GM12878 (cell line): ENCODE results near the gene KLK8. TPM values are rescaled to one million over a fixed set of nuclear protein-coding genes. Genes with fewer than 3 reads are reported as not detected.

ENCODE experiments used
- ATAC-seq: fragments of 200-7000 bp; cut with Tn5 transposase; 3 replicates; pipeline ENCODE4 v1.9.1; 2020; ENCODE audit warnings: mild to moderate bottlenecking, moderate library complexity
- BruUV-seq: library from RNA; stranded (reverse); fragments of 400-500 nt; replicated peaks from 2 replicates; lab custom pipeline; 2021; lab: Mats Ljungman, UMichigan
- CTCF ChIA-PET: fragments of 300-600 bp; sonication (Branson Sonifier 250); formaldehyde crosslinking; extraction: SDS; loops from one replicate; lab custom pipeline; 2021; ENCODE audit warnings: inconsistent platforms; lab: Yijun Ruan, JAX
- POLR2A ChIA-PET: fragments of 350-600 bp; formaldehyde crosslinking; extraction: SDS; loops from one replicate; lab custom pipeline; 2021; ENCODE audit warnings: inconsistent platforms; lab: Charles Lee
- RAD21 ChIA-PET: fragments of 300-600 bp; sonication (Branson Sonifier 250); formaldehyde crosslinking; loops from one replicate; lab custom pipeline; 2023; ENCODE audit warnings: antibody characterized with exemption; ENCODE audit not compliant: unreplicated experiment; lab: Charles Lee
- SMC1A ChIA-PET: fragments of 300-600 bp; sonication (Branson Sonifier 250); formaldehyde crosslinking; loops from one replicate; lab custom pipeline; 2023; ENCODE audit not compliant: unreplicated experiment, uncharacterized antibody; lab: Charles Lee
- DNase-seq: peaks from one replicate; pipeline ENCODE4 v3.0.0-alpha.2; 2011; ENCODE audit warnings: low read depth, low spot score
- FAIRE-seq: peaks from 3 replicates; lab custom pipeline; 2011; peaks lifted over from hg19 to GRCh38; lab: Jason Lieb, UNC
- H2AFZ ChIP-seq: 2 replicates; pipeline ENCODE4 v1.6.0; 2011; ENCODE audit warnings: low read depth, low read length, control low read depth; ENCODE audit not compliant: control insufficient read depth
- H3K27ac ChIP-seq: 2 replicates; pipeline ENCODE4 v1.5.1; 2011; ENCODE audit warnings: control low read depth; ENCODE audit not compliant: control insufficient read depth, insufficient read depth
- H3K27me3 ChIP-seq, 2 experiments: replicated peaks in 1 of 2; 2 replicates each; pipeline versions ENCODE4 v1.6.0 to v1.6.1; 2011; ENCODE audit warnings: low read length in 1 of 2; ENCODE audit not compliant: control insufficient read depth in 2 of 2, insufficient read depth in 2 of 2
- H3K36me3 ChIP-seq, 2 experiments: 2 replicates each; pipeline ENCODE4 v1.5.1; 2011; ENCODE audit warnings: low read length in 1 of 2; ENCODE audit not compliant: control insufficient read depth in 2 of 2, insufficient read depth in 2 of 2
- H3K4me1 ChIP-seq: 2 replicates; pipeline ENCODE4 v1.6.1; 2011; ENCODE audit warnings: mild to moderate bottlenecking, low read length, moderate library complexity, mixed read lengths; ENCODE audit not compliant: control insufficient read depth, insufficient read depth
- H3K4me2 ChIP-seq: 2 replicates; pipeline ENCODE4 v1.6.0; 2011; ENCODE audit warnings: control low read depth; ENCODE audit not compliant: control insufficient read depth, insufficient read depth
- H3K4me3 ChIP-seq: fragments of 200-600 bp; sonication (generic); 2 replicates; pipeline ENCODE4 v1.5.1; 2016
- H3K79me2 ChIP-seq: 2 replicates; pipeline ENCODE4 v1.6.0; 2011; ENCODE audit warnings: low read length; ENCODE audit not compliant: control insufficient read depth, insufficient read depth
- H3K9ac ChIP-seq: 2 replicates; pipeline ENCODE4 v1.8.0; 2011; ENCODE audit warnings: low read length, control low read depth, mixed read lengths; ENCODE audit not compliant: control insufficient read depth, insufficient read depth
- H3K9me3 ChIP-seq: replicated peaks from 3 replicates; pipeline ENCODE4 v1.5.1; 2011; ENCODE audit warnings: mild to moderate bottlenecking, low read length; ENCODE audit not compliant: control insufficient read depth, insufficient read depth
- H4K20me1 ChIP-seq: 2 replicates; pipeline ENCODE4 v1.6.0; 2011; ENCODE audit not compliant: control insufficient read depth, insufficient read depth
- ASH2L ChIP-seq: fragments of 300-600, 200-600 bp; sonication (generic); IDR thresholded peaks from 2 replicates; pipeline ENCODE4 v1.6.1; 2017; ENCODE audit warnings: low read depth, mild to moderate bottlenecking, borderline replicate concordance
- CTCF ChIP-seq, 3 experiments: IDR thresholded peaks in 2 of 3; conservative IDR thresholded peaks in 1 of 3; 2 replicates each; pipeline ENCODE4 v1.5.1; 2011; ENCODE audit warnings: low read depth in 3 of 3, low read length in 3 of 3, mild to moderate bottlenecking in 3 of 3, control low read depth in 2 of 3, moderate library complexity in 2 of 3, inconsistent platforms in 1 of 3, mixed read lengths in 1 of 3; ENCODE audit not compliant: control insufficient read depth in 2 of 3, insufficient read depth in 1 of 3; ENCODE audit errors: extremely low read depth in 1 of 3
- EP300 ChIP-seq, 2 experiments: fragments of 150-350 bp in 1 of 2; IDR thresholded peaks; 2 replicates each; pipeline ENCODE4 v1.6.1; 2011 to 2012; ENCODE audit warnings: low read depth in 2 of 2, low read length in 2 of 2, borderline replicate concordance in 1 of 2, improper control_type of control experiment in 1 of 2, inconsistent platforms in 1 of 2; ENCODE audit not compliant: control insufficient read depth in 1 of 2
- IRF3 ChIP-seq: fragments of 450-650 bp; IDR thresholded peaks from 2 replicates; pipeline ENCODE4 v1.6.1; 2014; ENCODE audit warnings: mild to moderate bottlenecking
- MYC ChIP-seq: IDR thresholded peaks from 2 replicates; pipeline ENCODE4 v1.6.1; 2011; ENCODE audit warnings: mild to moderate bottlenecking, low read length, moderate library complexity, inconsistent platforms; ENCODE audit not compliant: insufficient read depth, insufficient replicate concordance, insufficient read length, severe bottlenecking
- NBN ChIP-seq: fragments of 450-650 bp; IDR thresholded peaks from 2 replicates; pipeline ENCODE4 v1.6.1; 2016
- PAX5 ChIP-seq: IDR thresholded peaks from 2 replicates; pipeline ENCODE4 v1.6.1; 2011; ENCODE audit warnings: low read depth, low read length, borderline replicate concordance
- PML ChIP-seq: IDR thresholded peaks from 2 replicates; pipeline ENCODE4 v1.6.1; 2012; ENCODE audit warnings: low read length, inconsistent platforms
- RAD21 ChIP-seq: IDR thresholded peaks from 2 replicates; pipeline ENCODE4 v1.6.1; 2011; ENCODE audit warnings: mild to moderate bottlenecking, low read depth, low read length, moderate library complexity; ENCODE audit not compliant: insufficient read depth
- RUNX3 ChIP-seq: IDR thresholded peaks from 2 replicates; pipeline ENCODE4 v1.6.1; 2012; ENCODE audit warnings: low read length, inconsistent platforms
- SMC3 ChIP-seq: IDR thresholded peaks from 2 replicates; pipeline ENCODE4 v1.6.1; 2011; ENCODE audit warnings: low read length, improper control_type of control experiment, borderline replicate concordance
- WGBS: methylation state at CpG from one replicate; pipeline ENCODE4 v1.1.6; 2016; ENCODE audit warnings: low lambda C conversion rate; ENCODE audit not compliant: insufficient replicate concordance, insufficient coverage; ENCODE audit errors: missing lambda C conversion rate; 5-methylcytosine and 5-hydroxymethylcytosine counted together
- in situ Hi-C: fragments of 300-500 bp; cut with MboI; formaldehyde crosslinking; loops from 9 replicates; pipeline ENCODE4 v1.14.3; 2018; ENCODE audit warnings: mixed read lengths
- intact Hi-C: fragments of 100-400 bp; cut with micrococcal nuclease; formaldehyde crosslinking; loops from one replicate; pipeline ENCODE4 v1.14.2; 2022; ENCODE audit not compliant: unreplicated experiment
- polyA plus RNA-seq, 11 experiments: library from polyadenylated mRNA; depleted of rRNA in 4 of 11; unstranded in 6 of 11; stranded (reverse) in 5 of 11; fragments of >200 nt; fragmentation: Nextera tagmentation in 4 of 11; fragmentation: Illumina TruSeq in 1 of 11; extraction: Ambion mirVana in 4 of 11; extraction: Trizol in 1 of 11; gene quantifications; 1 replicate in 1 of 11; 2 replicates in 10 of 11; pipeline versions ENCODE4 v1.2.1 to v1.2.3, GENCODE V29; 2011 to 2016; ENCODE audit warnings: inconsistent platforms in 2 of 11, missing spikeins in 2 of 11, low read depth in 1 of 11
- total RNA-seq, 4 experiments: library from RNA; depleted of rRNA in 3 of 4; stranded (reverse); fragments of >200 nt in 3 of 4; fragmentation: Illumina TruSeq in 1 of 4; extraction: Trizol in 1 of 4; gene quantifications; 2 replicates each; pipeline versions ENCODE4 v1.2.1 to v1.2.3, GENCODE V29; 2013 to 2021

Gene KLK8
- total and polyA plus RNA-seq, 10 of the 15 experiments (the other 5 are each of a cell fraction or from before 2014, with no cell fraction given): not detected

- TF ChIP-seq IRF3 (no peak), NBN (no peak)
Measured at GRCh38 chr19:51022526-51022925, 21.1 kb upstream of the KLK8 start (continued).

- CTCF ChIA-PET: interaction anchor here (0.7 to 1.9 kb wide), 6 partner anchors 41 to 238 kb away, joined by 3 to 17 read pairs (median 4); no protein-coding TSS in a partner anchor
- no peak overlapping the region for H2AFZ ChIP-seq
- no TSS peak for BruUV-seq
- intact Hi-C loops: no loop called here
- POLR2A ChIA-PET: interaction anchor here (0.6 kb wide), 1 partner anchor 13 kb away, joined by 6 read pairs; no protein-coding TSS in a partner anchor
- H3K27ac ChIP-seq: no peak overlapping the region
- H4K20me1 ChIP-seq: no peaks in the 10 kb centered on the region
- in situ Hi-C loops: no loop called here
- no peaks in the 10 kb centered on the region for H3K79me2 ChIP-seq
- ATAC-seq: peak; percentile 49
- SMC1A ChIA-PET: no interaction called here
- DNase-seq: no peak
- RAD21 ChIA-PET: interaction anchor here (0.5 to 1.4 kb wide), 2 partner anchors 75 to 98 kb away, joined by 3 to 4 read pairs; no protein-coding TSS in a partner anchor
- H3K4me1 ChIP-seq: no peaks in the 10 kb centered on the region
- H3K9me3 ChIP-seq: no peaks in the 10 kb centered on the region; the same call in 2 of the 3 replicates
- H3K4me2 ChIP-seq: no peak overlapping the region
- WGBS: 24% methylated on average over 7 of the region's 7 CpGs
- peak; percentile 47 to 52 (median 48) for TF ChIP-seq CTCF (IDR thresholded peaks at IDR 0.05 in 2 of 3, conservative IDR thresholded peaks at IDR 0.05 in 1 of 3; ENCODE audit: control insufficient read depth in 2 of 3, extremely low read depth in 1 of 3, insufficient read depth in 1 of 3, low read depth in 3 of 3, low read length in 3 of 3)
- TF ChIP-seq SMC3: peak; percentile 27; the same call in 1 of the 2 replicates
- peak; percentile 81 for TF ChIP-seq RUNX3
- TF ChIP-seq RAD21: peak; percentile 31; the same call in 1 of the 2 replicates
- TF ChIP-seq ASH2L: no peak
- no peak for TF ChIP-seq PML
- TF ChIP-seq PAX5: no peak
- no peak for TF ChIP-seq EP300 (IDR thresholded peaks at IDR 0.05; ENCODE audit: borderline replicate concordance in 1 of 2, control insufficient read depth in 1 of 2, low read depth in 2 of 2, low read length in 2 of 2)
- TF ChIP-seq MYC: no peak
- TF ChIP-seq, all 136 proteins: peak for 4
- no peak overlapping the region for H3K4me3 ChIP-seq
- no peaks in the 10 kb centered on the region for H3K36me3 ChIP-seq
- H3K9ac ChIP-seq: no peak overlapping the region
- peak; percentile 54 for FAIRE-seq
- H3K27me3 ChIP-seq: no peaks in the 10 kb centered on the region; a peak in 3 of 4 replicates
Measured at GRCh38 chr19:51020988-51021651, 19.7 kb upstream of the KLK8 start.
